Peyer's patch (tissue), 4 donors: Measurements from ENCODE around the gene ARHGDIG. TPM values are rescaled to one million over a fixed set of nuclear protein-coding genes. Genes with fewer than 3 reads are reported as not detected.

Experiments used
- DNase-seq, 3 donors: peaks; one replicate each; pipeline ENCODE4 v3.0.0-alpha.2; 2017 to 2019
- H3K27ac ChIP-seq, 4 donors: fragments of 200-600 bp; sonication (generic); one replicate each; pipeline ENCODE4 v1.5.1; 2016 to 2019
- H3K27me3 ChIP-seq, 2 donors: fragments of 200-600 bp; sonication (generic); one replicate each; pipeline ENCODE4 v1.5.1; 2019
- H3K36me3 ChIP-seq, 3 donors: fragments of 200-600 bp; sonication (generic); one replicate each; pipeline ENCODE4 v1.5.1; 2016 to 2019
- H3K4me1 ChIP-seq, 4 donors: fragments of 200-600 bp; sonication (generic); one replicate each; pipeline ENCODE4 v1.5.1; 2016 to 2019
- H3K4me3 ChIP-seq, 4 donors: fragments of 200-600 bp; sonication (generic); 1 replicate in 3 of 4; 2 replicates in 1 of 4; pipeline ENCODE4 v1.5.1; 2016 to 2019; ENCODE audit warnings: mild to moderate bottlenecking in 1 of 4
- H3K9me3 ChIP-seq, 4 donors: fragments of 200-600 bp; sonication (generic); one replicate each; pipeline ENCODE4 v1.5.1; 2016 to 2019; ENCODE audit warnings: mild to moderate bottlenecking in 1 of 4
- POLR2A ChIP-seq, 2 donors: fragments of 450-650 bp; IDR thresholded peaks; one replicate each; pipeline ENCODE4 v1.5.1; 2017; ENCODE audit warnings: antibody characterized with exemption in 2 of 2, mild to moderate bottlenecking in 2 of 2, moderate library complexity in 2 of 2
- total RNA-seq, 4 donors: library from RNA; depleted of rRNA; stranded (reverse); fragments of >200 nt; gene quantifications; one replicate each; pipeline ENCODE4 v1.1.0, GENCODE V29; 2016
- TF ChIP-seq, protein P1 (sequence below), 6 experiments: fragments of 450-650 bp in 4 of 6; fragments of 200-600 bp in 2 of 6; sonication (generic) in 1 of 6; IDR thresholded peaks; one replicate each; pipeline ENCODE4 v1.5.1; 2017 to 2019; ENCODE audit warnings: antibody characterized with exemption in 6 of 6, mild to moderate bottlenecking in 3 of 6, moderate library complexity in 1 of 6

The ARHGDIG gene
- total RNA-seq, 4 donors from 2014 or later, result 3.7 to 112 (median 67.5) TPM; not detected in 1

DNA sequence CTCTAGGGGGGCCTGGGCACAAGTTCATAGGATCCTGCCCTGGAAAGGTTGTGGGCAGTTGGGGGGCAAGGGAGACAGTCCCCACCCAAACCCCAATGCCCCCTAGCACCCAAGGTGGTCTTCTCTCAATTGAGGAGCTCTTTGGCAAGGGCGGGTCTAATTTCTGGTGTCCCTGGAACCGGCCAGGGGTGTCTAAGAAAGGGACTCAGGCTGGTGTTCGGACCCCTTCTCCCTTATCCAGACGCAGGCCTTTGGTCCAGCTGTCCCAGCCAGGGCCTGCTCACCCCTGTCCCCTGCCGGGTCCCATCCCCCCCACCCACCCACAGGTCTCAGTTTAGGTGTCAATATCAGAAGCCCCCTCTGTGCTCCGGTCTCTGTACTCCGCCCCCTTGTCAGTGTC, 860 bp upstream of the ARHGDIG start:
- H3K36me3 ChIP-seq, result no peaks in the 10 kb centered on the region
- H3K4me3 ChIP-seq, result no peak overlapping the region
- no peaks in the 10 kb centered on the region for H3K9me3 ChIP-seq
- no peak for DNase-seq
- peaks cover 0 to 18% of the 10 kb centered on the region in 2 donors for H3K27me3 ChIP-seq
- H3K27ac ChIP-seq, result no peak overlapping the region
- peaks cover 0 to 37% (median 14%) of the 10 kb centered on the region in 4 donors for H3K4me1 ChIP-seq
- TF ChIP-seq, protein P1, sequence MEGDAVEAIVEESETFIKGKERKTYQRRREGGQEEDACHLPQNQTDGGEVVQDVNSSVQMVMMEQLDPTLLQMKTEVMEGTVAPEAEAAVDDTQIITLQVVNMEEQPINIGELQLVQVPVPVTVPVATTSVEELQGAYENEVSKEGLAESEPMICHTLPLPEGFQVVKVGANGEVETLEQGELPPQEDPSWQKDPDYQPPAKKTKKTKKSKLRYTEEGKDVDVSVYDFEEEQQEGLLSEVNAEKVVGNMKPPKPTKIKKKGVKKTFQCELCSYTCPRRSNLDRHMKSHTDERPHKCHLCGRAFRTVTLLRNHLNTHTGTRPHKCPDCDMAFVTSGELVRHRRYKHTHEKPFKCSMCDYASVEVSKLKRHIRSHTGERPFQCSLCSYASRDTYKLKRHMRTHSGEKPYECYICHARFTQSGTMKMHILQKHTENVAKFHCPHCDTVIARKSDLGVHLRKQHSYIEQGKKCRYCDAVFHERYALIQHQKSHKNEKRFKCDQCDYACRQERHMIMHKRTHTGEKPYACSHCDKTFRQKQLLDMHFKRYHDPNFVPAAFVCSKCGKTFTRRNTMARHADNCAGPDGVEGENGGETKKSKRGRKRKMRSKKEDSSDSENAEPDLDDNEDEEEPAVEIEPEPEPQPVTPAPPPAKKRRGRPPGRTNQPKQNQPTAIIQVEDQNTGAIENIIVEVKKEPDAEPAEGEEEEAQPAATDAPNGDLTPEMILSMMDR (IDR thresholded peaks at IDR 0.05), result no peak
- TF ChIP-seq POLR2A (IDR thresholded peaks at IDR 0.05), result no peak

DNA sequence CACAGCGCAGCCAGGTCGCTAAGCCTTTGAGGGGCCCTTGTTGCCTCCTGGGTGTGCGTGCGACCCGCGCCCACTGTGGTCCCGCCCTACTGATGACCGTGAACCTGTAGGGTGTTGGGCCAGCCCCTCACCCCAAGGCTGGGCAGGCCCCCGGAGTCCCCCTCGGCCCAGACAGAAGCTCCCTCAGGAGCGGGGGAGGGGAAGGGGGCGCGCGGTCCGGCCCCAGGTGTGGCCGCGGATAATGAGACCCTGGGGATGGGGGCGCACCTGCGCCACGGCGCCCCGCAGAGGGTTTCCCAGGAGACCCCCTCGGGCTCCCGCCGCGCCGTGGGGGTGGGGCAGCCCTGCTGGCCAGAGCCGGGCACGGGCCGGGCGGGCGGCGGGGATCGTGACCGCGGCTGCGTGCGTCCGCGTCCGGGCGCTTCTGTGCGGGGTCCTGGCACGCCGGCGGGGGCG, 358 bp upstream of the ARHGDIG start:
- peaks cover 0 to 18% of the 10 kb centered on the region in 2 donors for H3K27me3 ChIP-seq
- peak overlapping the region in 2 of 4 donors; percentile 30 to 42 for H3K4me3 ChIP-seq
- no peak for TF ChIP-seq POLR2A (IDR thresholded peaks at IDR 0.05)
- H3K4me1 ChIP-seq, result peaks cover 0 to 32% (median 11%) of the 10 kb centered on the region in 4 donors
- no peaks in the 10 kb centered on the region for H3K9me3 ChIP-seq
- H3K36me3 ChIP-seq, result no peaks in the 10 kb centered on the region
- no peak overlapping the region for H3K27ac ChIP-seq
- DNase-seq, result no peak

DNA sequence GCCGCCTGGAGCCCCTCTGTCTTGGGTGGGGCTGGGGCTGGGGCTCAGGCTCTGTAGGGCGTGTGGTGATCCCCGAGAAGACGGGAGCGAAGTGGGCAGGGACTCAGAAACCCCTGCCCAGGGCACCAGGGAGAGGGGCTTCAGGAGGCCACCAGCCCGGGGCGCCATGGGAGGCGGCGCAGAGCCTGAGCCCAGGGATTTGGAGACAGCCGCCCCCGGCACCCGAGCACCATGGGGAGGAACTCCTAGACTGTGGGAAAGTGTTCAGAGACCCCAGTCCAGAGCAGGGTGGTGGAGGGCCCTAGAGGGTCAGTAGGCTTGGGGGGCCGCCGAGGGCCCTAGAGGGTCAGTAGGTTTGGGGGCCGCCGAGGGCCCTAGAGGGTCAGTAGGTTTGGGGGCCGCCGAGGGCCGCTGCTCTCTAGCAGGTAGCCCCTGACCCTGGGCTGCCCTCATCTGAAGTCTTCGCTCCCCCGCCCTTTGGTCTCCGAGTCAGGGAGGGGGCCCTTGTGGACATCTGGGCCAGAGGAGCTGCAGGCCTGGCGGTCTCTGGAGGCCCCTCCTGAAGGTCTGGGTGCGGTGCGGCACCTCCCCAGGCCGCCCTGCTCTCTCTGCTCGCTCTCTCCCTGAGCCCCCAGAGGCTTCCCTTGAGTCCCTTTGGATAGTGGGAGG, 734 bp downstream of the ARHGDIG start:
- H3K27ac ChIP-seq, result no peak overlapping the region
- peak overlapping the region in 2 of 4 donors; percentile 43 to 45 for H3K4me3 ChIP-seq
- peaks cover 0 to 25% (median 7%) of the 10 kb centered on the region in 4 donors for H3K4me1 ChIP-seq
- H3K36me3 ChIP-seq, result no peaks in the 10 kb centered on the region
- H3K27me3 ChIP-seq, result peaks cover 0 to 18% of the 10 kb centered on the region in 2 donors
- TF ChIP-seq, protein P1 (IDR thresholded peaks at IDR 0.05), result no peak
- no peak for TF ChIP-seq POLR2A (IDR thresholded peaks at IDR 0.05)
- no peaks in the 10 kb centered on the region for H3K9me3 ChIP-seq
- DNase-seq, result no peak

DNA sequence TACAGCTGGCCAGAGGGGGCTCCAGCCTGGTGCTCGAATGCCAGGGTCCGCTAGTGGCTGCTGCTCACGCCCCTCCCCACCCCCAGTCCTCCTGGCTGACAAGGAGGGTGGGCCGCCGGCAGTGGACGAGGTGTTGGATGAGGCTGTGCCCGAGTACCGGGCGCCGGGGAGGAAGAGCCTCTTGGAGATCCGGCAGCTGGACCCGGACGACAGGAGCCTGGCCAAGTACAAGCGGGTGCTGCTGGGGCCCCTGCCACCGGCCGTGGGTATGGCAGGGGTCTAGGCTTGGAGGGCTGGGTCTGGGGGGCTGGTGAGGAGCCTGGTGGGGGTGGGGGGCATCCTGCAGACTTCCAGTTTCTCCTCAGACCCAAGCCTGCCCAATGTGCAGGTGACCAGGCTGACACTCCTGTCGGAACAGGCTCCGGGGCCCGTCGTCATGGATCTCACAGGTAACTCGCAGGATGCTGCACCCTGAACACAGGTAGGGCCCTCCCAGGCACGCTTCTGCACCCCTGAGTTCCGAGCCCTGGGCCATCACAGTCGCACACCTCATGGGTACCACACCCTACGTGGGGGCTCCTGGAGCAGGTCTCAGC, 1.4 kb downstream of the ARHGDIG start:
- Histone ChIP-seq H3K4me3 (no peak overlapping the region), H3K9me3 (no peaks in the 10 kb centered on the region), H3K36me3 (no peaks in the 10 kb centered on the region), H3K27ac (no peak overlapping the region), H3K4me1 (peaks cover 0 to 22% (median 7%) of the 10 kb centered on the region in 4 donors), H3K27me3 (peaks cover 0 to 18% of the 10 kb centered on the region in 2 donors)
- TF ChIP-seq, protein P1 (IDR thresholded peaks at IDR 0.05), result no peak
- no peak for TF ChIP-seq POLR2A (IDR thresholded peaks at IDR 0.05)
- no peak for DNase-seq

DNA sequence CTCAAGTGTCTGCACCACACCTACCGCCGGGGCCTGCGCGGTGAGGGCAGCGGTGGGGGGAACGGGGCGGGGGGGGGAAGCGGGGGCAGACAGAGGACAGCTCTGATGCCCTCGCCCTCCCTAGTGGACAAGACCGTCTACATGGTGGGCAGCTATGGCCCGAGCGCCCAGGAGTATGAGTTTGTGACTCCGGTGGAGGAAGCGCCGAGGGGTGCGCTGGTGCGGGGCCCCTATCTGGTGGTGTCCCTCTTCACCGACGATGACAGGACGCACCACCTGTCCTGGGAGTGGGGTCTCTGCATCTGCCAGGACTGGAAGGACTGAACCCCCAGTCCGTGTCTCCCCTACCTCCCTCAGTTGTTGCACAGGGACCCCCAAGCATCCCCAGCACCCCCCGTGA, 2.1 kb downstream of the ARHGDIG start:
- Histone ChIP-seq H3K4me1 (peaks cover 0 to 22% (median 7%) of the 10 kb centered on the region in 4 donors), H3K27ac (no peak overlapping the region)
- TF ChIP-seq, protein P1 (IDR thresholded peaks at IDR 0.05), result no peak
- TF ChIP-seq POLR2A (IDR thresholded peaks at IDR 0.05), result no peak

More for the DNA sequence above, 2.1 kb downstream of the ARHGDIG start:
- Histone ChIP-seq H3K4me3 (no peak overlapping the region), H3K36me3 (peaks cover 0 to 1% (median 0%) of the 10 kb centered on the region in 3 donors), H3K27me3 (peaks cover 0 to 18% of the 10 kb centered on the region in 2 donors), H3K9me3 (no peaks in the 10 kb centered on the region)
- DNase-seq, result no peak
